Measurements from ENCODE around the gene PCARE.

PCARE gene

DNA sequence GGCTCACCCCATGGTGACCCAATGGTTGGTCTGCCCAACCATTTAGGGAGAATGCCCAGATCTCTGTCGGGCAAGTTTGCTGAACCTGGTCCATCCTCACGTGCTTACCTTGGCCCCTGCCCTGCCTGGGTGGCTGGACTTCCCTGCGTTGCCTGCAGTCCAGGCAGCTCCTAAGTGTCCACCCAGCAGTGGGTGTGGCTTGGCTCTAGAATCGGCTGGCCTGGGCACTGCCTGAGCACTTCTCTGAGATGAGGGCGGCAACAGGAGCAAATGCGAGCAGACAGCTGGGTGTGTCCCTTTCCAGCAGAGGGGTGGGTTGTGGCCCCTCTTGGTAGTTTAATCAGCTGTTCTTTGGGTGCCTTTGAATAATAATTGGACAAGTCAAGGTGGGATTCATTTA is 11.3 kb downstream of the PCARE start:
- Histone ChIP-seq H3K9me3 (ENCODE audit: control insufficient read depth, insufficient read depth, low read length) (no peaks in the 10 kb centered on the region), H3K9ac (ENCODE audit: low read depth, low read length) (no peak overlapping the region), H3K4me1 (ENCODE audit: insufficient read depth, low read length) (peaks cover 3% of the 10 kb centered on the region; the same call in 1 of the 2 replicates), H3K36me3 (ENCODE audit: insufficient read depth, low read length) (no peaks in the 10 kb centered on the region)

- Histone ChIP-seq H3K9me3 (ENCODE audit: control insufficient read depth, insufficient read depth, low read length) (no peaks in the 10 kb centered on the region), H3K4me1 (ENCODE audit: insufficient read depth, low read length) (peaks cover 3% of the 10 kb centered on the region; the same call in 1 of the 2 replicates), H3K9ac (ENCODE audit: low read depth, low read length) (no peak overlapping the region), H3K36me3 (ENCODE audit: insufficient read depth, low read length) (no peaks in the 10 kb centered on the region)
These were observed 12.0 kb downstream of the PCARE start for GRCh38 chr2:29062371-29062770.

DNA sequence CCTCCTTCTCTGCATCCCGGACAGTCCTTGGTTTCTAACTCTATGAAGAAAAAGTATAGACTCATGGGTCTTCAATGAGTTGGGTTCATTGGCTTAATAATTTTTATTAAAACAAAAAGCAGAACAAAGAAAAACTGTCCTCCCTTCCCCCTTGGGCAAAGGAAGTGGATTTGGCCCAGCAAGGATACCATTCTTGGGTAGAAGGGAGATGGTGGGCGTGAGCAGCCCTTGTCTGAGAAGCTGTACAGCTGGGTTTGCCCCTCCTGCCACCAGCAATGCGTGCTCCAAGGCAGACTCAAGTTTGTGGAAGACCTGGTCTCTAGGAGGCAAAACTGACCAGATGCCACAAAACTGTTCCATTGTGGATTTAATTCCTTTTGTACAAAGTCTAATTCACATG is 12.7 kb downstream of the PCARE start:
- Histone ChIP-seq H3K36me3 (ENCODE audit: insufficient read depth, low read length) (no peaks in the 10 kb centered on the region), H3K9me3 (ENCODE audit: control insufficient read depth, insufficient read depth, low read length) (no peaks in the 10 kb centered on the region), H3K9ac (ENCODE audit: low read depth, low read length) (no peak overlapping the region), H3K4me1 (ENCODE audit: insufficient read depth, low read length) (peaks cover 3% of the 10 kb centered on the region; the same call in 1 of the 2 replicates)

- Histone ChIP-seq H3K4me1 (ENCODE audit: insufficient read depth, low read length) (peaks cover 3% of the 10 kb centered on the region; the same call in 1 of the 2 replicates), H3K9ac (ENCODE audit: low read depth, low read length) (no peak overlapping the region), H3K36me3 (ENCODE audit: insufficient read depth, low read length) (no peaks in the 10 kb centered on the region), H3K9me3 (ENCODE audit: control insufficient read depth, insufficient read depth, low read length) (no peaks in the 10 kb centered on the region)
These were observed 13.1 kb downstream of the PCARE start for GRCh38 chr2:29061176-29061575.

DNA sequence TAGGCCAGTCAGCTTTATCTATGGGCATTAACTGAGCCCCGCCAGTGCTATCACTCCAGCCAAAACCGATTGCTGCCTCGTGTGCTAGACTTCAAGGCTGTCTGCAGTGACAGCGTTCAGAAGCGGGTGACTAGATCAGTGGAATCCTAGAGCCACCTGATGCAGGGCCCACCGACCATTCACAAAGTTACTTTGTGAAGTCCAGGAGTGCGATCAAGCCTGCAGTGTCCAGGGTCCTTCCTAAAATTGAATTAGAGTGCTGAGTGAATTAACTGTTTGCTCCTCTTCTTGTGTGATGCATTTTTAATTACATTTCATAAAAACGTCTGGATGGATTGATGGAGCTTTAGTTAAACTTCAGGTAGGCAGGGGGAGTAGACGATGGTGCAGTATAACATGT is 13.9 kb downstream of the PCARE start:
- Histone ChIP-seq H3K36me3 (ENCODE audit: insufficient read depth, low read length) (no peaks in the 10 kb centered on the region), H3K9ac (ENCODE audit: low read depth, low read length) (no peak overlapping the region), H3K4me1 (ENCODE audit: insufficient read depth, low read length) (peaks cover 3% of the 10 kb centered on the region; the same call in 1 of the 2 replicates), H3K9me3 (ENCODE audit: control insufficient read depth, insufficient read depth, low read length) (no peaks in the 10 kb centered on the region)

DNA sequence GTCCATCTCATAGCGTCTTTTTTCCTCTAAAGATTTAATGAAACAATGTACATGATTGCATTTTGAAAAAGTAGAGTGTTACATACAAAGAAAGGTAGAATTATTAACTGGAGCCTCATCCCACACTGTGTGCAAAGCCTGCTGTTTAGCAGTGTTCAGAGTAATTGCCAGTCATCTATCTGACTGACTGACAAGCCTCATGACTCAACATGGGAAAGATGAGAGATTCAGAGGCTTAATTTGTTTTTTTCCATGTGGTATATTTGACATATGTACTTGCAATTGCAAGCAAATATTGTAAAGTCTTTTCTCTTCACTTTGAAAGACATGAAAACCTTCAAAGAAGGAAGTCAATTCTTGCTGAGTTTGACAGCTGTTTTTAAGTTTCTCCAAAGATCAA is 14.7 kb downstream of the PCARE start:
- Histone ChIP-seq H3K4me1 (ENCODE audit: insufficient read depth, low read length) (peaks cover 3% of the 10 kb centered on the region; the same call in 1 of the 2 replicates), H3K9me3 (ENCODE audit: control insufficient read depth, insufficient read depth, low read length) (no peaks in the 10 kb centered on the region), H3K9ac (ENCODE audit: low read depth, low read length) (no peak overlapping the region), H3K36me3 (ENCODE audit: insufficient read depth, low read length) (no peaks in the 10 kb centered on the region)

- Histone ChIP-seq H3K9me3 (ENCODE audit: control insufficient read depth, insufficient read depth, low read length) (no peaks in the 10 kb centered on the region), H3K36me3 (ENCODE audit: insufficient read depth, low read length) (no peaks in the 10 kb centered on the region), H3K4me1 (ENCODE audit: insufficient read depth, low read length) (peaks cover 13% of the 10 kb centered on the region)
These were observed 17.3 kb downstream of the PCARE start for GRCh38 chr2:29057006-29057405.

GRCh38 chr2:29056452-29056851 is 17.9 kb downstream of the PCARE start:
- H3K9me3 ChIP-seq (ENCODE audit: control insufficient read depth, insufficient read depth, low read length), result no peaks in the 10 kb centered on the region
- no peak overlapping the region for H3K9ac ChIP-seq (ENCODE audit: low read depth, low read length)
- H3K4me1 ChIP-seq (ENCODE audit: insufficient read depth, low read length), result peaks cover 13% of the 10 kb centered on the region

More at GRCh38 chr2:29057006-29057405, 17.3 kb downstream of the PCARE start:
- H3K9ac ChIP-seq (ENCODE audit: low read depth, low read length), result no peak overlapping the region

GRCh38 chr2:29055601-29056000 is 18.7 kb downstream of the PCARE start:
- Histone ChIP-seq H3K4me1 (ENCODE audit: insufficient read depth, low read length) (peaks cover 13% of the 10 kb centered on the region), H3K9ac (ENCODE audit: low read depth, low read length) (no peak overlapping the region)

More at GRCh38 chr2:29056452-29056851, 17.9 kb downstream of the PCARE start:
- no peaks in the 10 kb centered on the region for H3K36me3 ChIP-seq (ENCODE audit: insufficient read depth, low read length)

GRCh38 chr2:29054430-29054829 is 19.9 kb downstream of the PCARE start:
- Histone ChIP-seq H3K36me3 (ENCODE audit: insufficient read depth, low read length) (no peaks in the 10 kb centered on the region), H3K9ac (ENCODE audit: low read depth, low read length) (no peak overlapping the region), H3K4me1 (ENCODE audit: insufficient read depth, low read length) (peaks cover 13% of the 10 kb centered on the region), H3K9me3 (ENCODE audit: control insufficient read depth, insufficient read depth, low read length) (no peaks in the 10 kb centered on the region)

More at GRCh38 chr2:29055601-29056000, 18.7 kb downstream of the PCARE start:
- Histone ChIP-seq H3K36me3 (ENCODE audit: insufficient read depth, low read length) (no peaks in the 10 kb centered on the region), H3K9me3 (ENCODE audit: control insufficient read depth, insufficient read depth, low read length) (no peaks in the 10 kb centered on the region)

DNA sequence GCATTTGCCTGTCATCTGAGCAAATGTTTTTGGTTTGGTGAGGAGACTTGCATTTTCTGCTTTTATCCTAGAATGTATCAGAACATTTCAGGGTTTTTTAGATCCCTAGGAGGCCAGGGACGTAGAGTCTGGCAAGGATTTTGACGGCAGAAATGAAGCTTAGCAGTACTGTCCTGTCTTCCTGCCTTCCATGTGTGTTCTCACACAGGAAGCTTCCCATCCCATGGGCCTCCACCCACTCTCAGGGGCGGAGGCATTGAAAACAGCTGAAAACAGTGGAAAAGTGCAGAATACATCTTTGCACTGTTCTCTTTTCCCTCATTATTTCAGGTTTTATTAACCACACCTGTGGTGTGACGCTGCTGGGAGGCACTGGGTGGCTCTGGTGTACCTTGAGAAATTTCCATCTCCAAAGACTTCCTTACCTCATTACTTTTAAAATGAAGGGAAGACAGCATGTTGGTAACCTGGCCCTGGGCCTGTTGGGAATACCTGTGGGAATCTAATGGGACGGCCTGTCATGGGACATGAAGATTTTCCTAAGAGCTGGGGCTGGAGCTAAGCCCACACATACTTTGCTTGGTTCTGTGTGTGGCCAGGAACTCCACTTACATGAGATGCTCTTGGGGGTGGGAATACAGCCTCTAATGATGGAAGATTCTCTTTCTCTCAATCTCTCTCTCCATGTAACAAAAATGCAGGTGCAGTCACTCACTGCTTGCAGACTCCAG is 20.5 kb downstream of the PCARE start:
- Histone ChIP-seq H3K9ac (ENCODE audit: low read depth, low read length) (no peak overlapping the region), H3K9me3 (ENCODE audit: control insufficient read depth, insufficient read depth, low read length) (no peaks in the 10 kb centered on the region), H3K36me3 (ENCODE audit: insufficient read depth, low read length) (no peaks in the 10 kb centered on the region), H3K4me1 (ENCODE audit: insufficient read depth, low read length) (peaks cover 13% of the 10 kb centered on the region)

- Histone ChIP-seq H3K9ac (ENCODE audit: low read depth, low read length) (no peak overlapping the region), H3K9me3 (ENCODE audit: control insufficient read depth, insufficient read depth, low read length) (no peaks in the 10 kb centered on the region), H3K4me1 (ENCODE audit: insufficient read depth, low read length) (peaks cover 13% of the 10 kb centered on the region), H3K36me3 (ENCODE audit: insufficient read depth, low read length) (no peaks in the 10 kb centered on the region)
These were observed 21.1 kb downstream of the PCARE start for GRCh38 chr2:29053223-29053622.

- Histone ChIP-seq H3K36me3 (ENCODE audit: insufficient read depth, low read length) (no peaks in the 10 kb centered on the region), H3K9me3 (ENCODE audit: control insufficient read depth, insufficient read depth, low read length) (no peaks in the 10 kb centered on the region), H3K4me1 (ENCODE audit: insufficient read depth, low read length) (peaks cover 13% of the 10 kb centered on the region), H3K9ac (ENCODE audit: low read depth, low read length) (no peak overlapping the region)
These were observed 21.5 kb downstream of the PCARE start for GRCh38 chr2:29052807-29053206.

GRCh38 chr2:29051730-29052129 is 22.6 kb downstream of the PCARE start:
- Histone ChIP-seq H3K9ac (ENCODE audit: low read depth, low read length) (no peak overlapping the region), H3K4me1 (ENCODE audit: insufficient read depth, low read length) (peaks cover 13% of the 10 kb centered on the region), H3K36me3 (ENCODE audit: insufficient read depth, low read length) (no peaks in the 10 kb centered on the region), H3K9me3 (ENCODE audit: control insufficient read depth, insufficient read depth, low read length) (no peaks in the 10 kb centered on the region)

GRCh38 chr2:29050591-29050990 is 23.7 kb downstream of the PCARE start:
- H3K36me3 ChIP-seq (ENCODE audit: insufficient read depth, low read length), result no peaks in the 10 kb centered on the region
- no peak overlapping the region for H3K9ac ChIP-seq (ENCODE audit: low read depth, low read length)
- H3K9me3 ChIP-seq (ENCODE audit: control insufficient read depth, insufficient read depth, low read length), result no peaks in the 10 kb centered on the region
- H3K4me1 ChIP-seq (ENCODE audit: insufficient read depth, low read length), result peaks cover 13% of the 10 kb centered on the region
